HG03575 (cell line): ENCODE results near the gene PLEKHJ1.
"Not testable (repeated sequence)": the region's sequence is repeated elsewhere in the genome, so short reads cannot be mapped to it uniquely, and the experiment has no call there.

Experiments
- ATAC-seq: cut with Tn5 transposase; IDR thresholded peaks from one replicate; pipeline ENCODE4 v1.9.1; 2021; ENCODE audit not compliant: unreplicated experiment, insufficient number of reproducible peaks, low FRiP score; ENCODE audit errors: extremely low read depth

The PLEKHJ1 gene

GRCh38 chr19:2236314-2237050 lies at the start of gene PLEKHJ1, which contains the start of gene SF3A2:
Gene PLEKHJ1 (minus strand): TSS chr19:2236329. CDS start chr19:2236248, 81 bp downstream.
Gene SF3A2 (plus strand): TSS chr19:2236824. CDS start chr19:2243419, 6,595 bp downstream.
- no peak for ATAC-seq

- no peak for ATAC-seq
These were observed 47.8 kb upstream of the PLEKHJ1 start for GRCh38 chr19:2283835-2284507.

GRCh38 chr19:2282862-2283237 lies 46.7 kb upstream of the PLEKHJ1 start:
- no peak for ATAC-seq

- ATAC-seq: no peak
These were observed 46.1 kb upstream of the PLEKHJ1 start, which contains the start of gene PEAK3 for GRCh38 chr19:2282062-2282861. Gene PEAK3 (minus strand): TSS chr19:2282175. CDS start chr19:2280931, 1,244 bp downstream.

- ATAC-seq: not testable (repeated sequence)
These were observed 45.3 kb upstream of the PLEKHJ1 start for GRCh38 chr19:2281265-2282061.

GRCh38 chr19:2280633-2281264 lies 44.6 kb upstream of the PLEKHJ1 start:
- no peak for ATAC-seq

- no peak for ATAC-seq
These were observed 42.5 kb upstream of the PLEKHJ1 start for GRCh38 chr19:2278459-2279158.

- no peak for ATAC-seq
These were observed 41.0 kb upstream of the PLEKHJ1 start for GRCh38 chr19:2277138-2277537.

GRCh38 chr19:2276429-2276986 lies 40.4 kb upstream of the PLEKHJ1 start:
- no peak for ATAC-seq

- ATAC-seq: no peak
These were observed 39.7 kb upstream of the PLEKHJ1 start for GRCh38 chr19:2275588-2276428.

- ATAC-seq: no peak
These were observed 38.9 kb upstream of the PLEKHJ1 start for GRCh38 chr19:2274931-2275535.

GRCh38 chr19:2274185-2274711 lies 38.1 kb upstream of the PLEKHJ1 start:
- no peak for ATAC-seq

- no peak for ATAC-seq
These were observed 37.4 kb upstream of the PLEKHJ1 start for GRCh38 chr19:2273356-2274184.

- ATAC-seq: no peak
These were observed 35.3 kb upstream of the PLEKHJ1 start for GRCh38 chr19:2271234-2272103.
